ENCODE measurements around the gene IFT25.

IFT25 gene

GRCh38 chr1:53927376-53927881 lies 18.1 kb downstream of the IFT25 start:
- no peak for DNase-seq

- no peak for DNase-seq
Measured at GRCh38 chr1:53919675-53920066, 25.8 kb downstream of the IFT25 start.

GRCh38 chr1:53918343-53918742 lies 27.2 kb downstream of the IFT25 start:
- no peak for DNase-seq

GRCh38 chr1:53913352-53914033 lies 32.0 kb downstream of the IFT25 start:
- DNase-seq: no peak

- DNase-seq: no peak
Measured at GRCh38 chr1:53911442-53911841, 34.1 kb downstream of the IFT25 start.

- no peak for DNase-seq
Measured at GRCh38 chr1:53909946-53910345, 35.6 kb downstream of the IFT25 start.

GRCh38 chr1:53906121-53906520 lies 39.4 kb downstream of the IFT25 start:
- DNase-seq: no peak

GRCh38 chr1:53905509-53905908 lies 40.0 kb downstream of the IFT25 start:
- DNase-seq: no peak

GRCh38 chr1:53902235-53903138 lies 43.0 kb downstream of the IFT25 start:
- DNase-seq: no peak

GRCh38 chr1:53899708-53900107 lies 45.8 kb downstream of the IFT25 start:
- no peak for DNase-seq

GRCh38 chr1:53899206-53899628 lies 46.3 kb downstream of the IFT25 start:
- DNase-seq: no peak

- DNase-seq: no peak
Measured at GRCh38 chr1:53896635-53897229, 48.8 kb downstream of the IFT25 start.

GRCh38 chr1:53895421-53895820 lies 50.1 kb downstream of the IFT25 start:
- no peak for DNase-seq

- no peak for DNase-seq
Measured at GRCh38 chr1:53894644-53895043, 50.9 kb downstream of the IFT25 start.

- DNase-seq: no peak
Measured at GRCh38 chr1:53893999-53894636, 51.4 kb downstream of the IFT25 start, which contains the start of gene DIO1. Gene DIO1, plus strand, starts transcription at chr1:53894187. Its CDS starts 24 bp downstream, at chr1:53894211.

GRCh38 chr1:53892911-53893310 lies 52.6 kb downstream of the IFT25 start:
- DNase-seq: no peak

- DNase-seq: no peak
Measured at GRCh38 chr1:53891678-53892077, 53.8 kb downstream of the IFT25 start.

GRCh38 chr1:53891018-53891417 lies 54.5 kb downstream of the IFT25 start:
- DNase-seq: no peak

GRCh38 chr1:53890522-53890941 lies 55.0 kb downstream of the IFT25 start:
- DNase-seq: no peak

- DNase-seq: peak; percentile 82
Measured at GRCh38 chr1:53889304-53890298, 55.9 kb downstream of the IFT25 start, which contains the start of gene YIPF1. Gene YIPF1, minus strand, starts transcription at chr1:53889797. Its CDS starts 860 bp downstream, at chr1:53888937.

- DNase-seq: no peak
Measured at GRCh38 chr1:53888681-53889080, 56.8 kb downstream of the IFT25 start.

Data from activated gamma-delta T cell treated with Interleukin-2 at 50 U/mL for 16 hours (primary cell).